KG1 (cell line): ENCODE data around the gene NBDY.
"Not testable (repeated sequence)": the region's sequence is repeated elsewhere in the genome, so short reads cannot be mapped to it uniquely, and the experiment has no call there.

ENCODE experiments used
- DNase-seq: peaks from one replicate; lab custom pipeline; 2025; lab: John Stamatoyannopoulos, UW

NBDY gene, protein sequence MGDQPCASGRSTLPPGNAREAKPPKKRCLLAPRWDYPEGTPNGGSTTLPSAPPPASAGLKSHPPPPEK

DNA sequence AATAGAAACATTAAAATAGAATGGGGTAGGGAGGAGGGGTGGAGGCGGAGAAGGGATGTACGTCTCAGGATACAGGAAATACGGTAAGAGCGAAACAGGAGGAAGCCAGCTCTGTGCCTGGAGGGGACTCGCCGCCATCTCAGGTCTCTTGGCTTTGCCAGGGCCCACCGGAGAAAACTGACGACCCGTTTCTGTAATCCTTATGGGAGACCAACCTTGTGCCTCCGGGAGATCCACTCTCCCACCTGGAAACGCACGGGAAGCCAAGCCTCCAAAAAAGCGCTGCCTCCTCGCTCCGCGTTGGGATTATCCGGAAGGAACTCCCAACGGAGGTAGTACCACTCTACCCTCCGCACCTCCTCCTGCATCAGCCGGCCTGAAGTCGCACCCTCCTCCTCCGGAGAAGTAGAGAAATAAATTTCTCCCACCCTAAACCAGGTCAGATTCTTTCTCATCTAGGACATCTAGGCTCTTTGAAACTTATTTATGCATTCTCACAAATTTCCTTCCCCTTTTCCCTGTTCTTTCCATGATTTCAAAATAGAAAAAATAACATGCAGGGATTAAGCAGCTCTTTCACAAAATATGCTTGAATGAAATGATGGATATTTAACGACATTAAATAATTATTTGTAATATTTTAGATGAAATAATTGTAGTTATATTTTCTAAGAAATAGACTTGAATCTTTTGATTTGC, at the start of gene NBDY:
Gene NBDY (plus strand): TSS at position 92 of the 699 bp plus-strand sequence. CDS start 111 bp downstream, at position 203.
- DNase-seq = no peak

DNA sequence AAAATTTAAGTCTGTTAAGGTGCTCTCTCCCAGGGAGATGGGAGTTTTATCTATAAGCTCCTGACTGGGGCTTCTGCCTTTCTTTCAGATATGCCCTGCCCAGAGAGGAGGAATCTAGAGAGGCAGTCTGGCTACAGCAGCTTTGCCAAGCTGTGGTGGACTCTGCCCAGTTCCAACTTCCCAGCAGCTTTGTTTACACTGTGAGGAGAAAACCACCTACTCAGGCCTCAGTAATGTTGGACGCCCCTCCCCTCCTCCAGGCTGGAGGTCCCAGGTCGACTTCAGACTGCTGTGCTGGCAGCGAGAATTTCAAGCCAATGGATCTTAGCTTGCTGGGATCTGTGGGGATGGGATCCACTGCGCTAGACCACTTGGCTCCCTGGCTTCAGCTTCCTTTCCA, 24.5 kb upstream of the NBDY start:
- not testable (repeated sequence) for DNase-seq

DNA sequence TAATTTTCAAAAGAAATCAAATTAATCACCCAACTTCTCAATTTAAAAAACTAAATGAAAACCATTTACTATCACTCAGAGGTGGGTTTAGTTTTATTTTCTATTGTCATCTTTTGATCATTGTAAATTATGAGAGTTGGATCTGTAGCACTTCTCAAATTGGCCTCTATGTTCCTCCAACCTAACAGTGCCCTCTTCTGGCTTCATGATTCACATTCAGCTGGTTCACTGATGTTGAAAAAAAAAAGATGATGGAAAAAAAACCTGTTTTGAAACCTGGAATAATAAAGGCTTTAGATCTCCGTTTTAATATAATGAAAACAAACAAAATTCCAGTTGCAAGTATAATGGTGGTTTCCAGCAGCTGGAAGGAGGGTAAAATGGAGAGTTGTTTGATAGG, 2.4 kb upstream of the NBDY start:
- peak; percentile 2 for DNase-seq

DNA sequence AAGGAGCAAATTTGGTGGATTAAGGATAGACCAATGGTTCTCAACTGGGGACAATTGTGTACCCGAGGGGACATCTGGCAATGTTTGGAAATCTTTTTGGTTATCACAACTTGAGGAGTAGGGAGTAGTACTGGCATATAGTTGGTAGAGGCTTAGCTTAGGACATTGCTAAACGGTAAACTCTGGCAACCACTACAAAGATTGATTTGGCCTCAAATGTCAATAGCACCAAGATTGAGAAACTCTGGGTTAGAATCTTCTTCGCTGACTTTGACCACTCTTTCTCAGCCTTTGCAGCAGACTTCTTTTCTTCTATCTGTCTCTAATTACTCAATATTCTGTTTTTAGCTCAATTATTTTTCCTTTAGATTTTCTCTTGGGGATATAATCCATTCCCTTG, 1.5 kb upstream of the NBDY start:
- DNase-seq = no peak

DNA sequence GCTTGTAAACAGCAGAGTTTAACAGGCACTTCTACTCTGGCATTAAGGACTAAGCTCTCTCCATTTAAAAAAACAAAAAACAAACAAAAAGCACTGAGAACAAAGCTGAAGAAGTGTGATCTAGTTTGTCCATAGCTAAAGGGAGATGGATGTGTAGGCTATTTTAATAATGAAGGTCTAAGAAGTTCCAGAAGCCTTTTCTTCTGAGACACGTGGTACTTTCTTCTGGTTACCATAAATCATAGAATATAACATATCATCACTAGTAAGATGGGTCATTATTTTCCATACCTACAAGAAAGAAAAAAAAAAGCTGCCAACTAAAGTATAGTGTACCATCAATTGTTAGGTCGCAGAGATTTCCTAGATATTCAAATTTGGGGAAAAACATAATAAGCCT, 722 bp upstream of the NBDY start:
- no peak for DNase-seq

DNA sequence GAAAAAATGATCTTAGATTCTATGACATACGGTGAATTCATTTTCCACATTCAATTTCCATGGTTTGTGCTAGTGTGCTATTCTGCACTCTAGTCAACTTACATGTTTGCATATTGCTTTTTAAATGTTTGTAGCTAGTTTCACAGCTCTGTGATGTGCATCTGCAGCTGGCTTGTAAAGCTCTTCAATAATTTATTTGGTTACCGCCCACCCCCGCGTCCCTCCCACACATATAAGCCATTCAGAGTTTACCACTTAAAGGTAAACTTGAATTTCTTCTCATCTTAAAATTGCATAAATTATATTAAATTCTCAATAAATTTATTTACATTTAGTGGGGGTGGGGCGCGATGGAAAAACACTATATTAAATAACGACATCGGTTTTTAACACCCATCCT, 291 bp upstream of the NBDY start:
- no peak for DNase-seq

DNA sequence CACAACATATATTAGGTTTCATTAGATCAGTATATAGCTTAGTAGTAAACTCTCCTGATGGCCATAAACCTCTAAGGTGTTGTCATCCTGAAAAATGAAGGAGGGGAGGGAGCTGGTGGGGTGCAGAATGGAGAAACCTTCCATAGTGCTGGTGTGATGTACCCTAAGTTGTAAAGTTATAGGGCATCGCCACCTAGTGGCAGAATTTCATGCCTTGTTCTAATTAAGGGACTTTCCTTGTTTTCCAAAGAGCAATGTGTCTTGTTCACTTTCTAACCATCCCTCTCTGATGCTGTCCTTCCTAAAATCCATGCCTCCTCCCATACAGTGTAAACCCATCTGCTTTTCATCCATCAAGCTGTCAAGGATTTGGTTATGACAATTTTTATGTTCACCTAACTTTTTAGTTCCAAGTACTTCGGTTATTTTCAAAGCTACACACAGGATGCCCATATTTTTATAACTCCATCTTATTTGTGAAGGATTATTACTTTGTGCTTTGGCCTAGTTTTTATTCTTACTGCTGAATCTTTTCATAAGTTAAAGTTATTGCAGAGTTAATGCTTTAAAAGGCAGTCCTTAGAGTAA, 4.5 kb downstream of the NBDY start:
- no peak for DNase-seq

DNA sequence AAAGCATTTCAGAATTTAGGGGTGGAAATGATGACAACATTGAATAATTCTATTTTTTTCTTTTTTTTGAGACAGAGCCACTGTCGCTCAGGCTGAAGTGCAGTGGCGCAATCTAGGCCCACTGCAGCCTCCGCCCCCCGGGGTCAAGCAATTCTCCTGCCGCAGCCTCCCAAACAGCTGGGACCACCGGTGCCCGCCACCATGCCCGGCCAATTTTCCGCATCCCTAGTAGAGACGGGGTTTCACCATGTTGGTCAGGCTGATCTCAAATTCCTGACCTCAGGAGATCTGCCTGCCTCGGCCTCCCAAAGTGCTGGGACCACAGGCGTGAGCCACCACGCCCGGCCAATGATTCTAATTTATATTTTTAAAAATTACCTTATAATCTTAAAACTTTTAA, 7.2 kb downstream of the NBDY start:
- no peak for DNase-seq

DNA sequence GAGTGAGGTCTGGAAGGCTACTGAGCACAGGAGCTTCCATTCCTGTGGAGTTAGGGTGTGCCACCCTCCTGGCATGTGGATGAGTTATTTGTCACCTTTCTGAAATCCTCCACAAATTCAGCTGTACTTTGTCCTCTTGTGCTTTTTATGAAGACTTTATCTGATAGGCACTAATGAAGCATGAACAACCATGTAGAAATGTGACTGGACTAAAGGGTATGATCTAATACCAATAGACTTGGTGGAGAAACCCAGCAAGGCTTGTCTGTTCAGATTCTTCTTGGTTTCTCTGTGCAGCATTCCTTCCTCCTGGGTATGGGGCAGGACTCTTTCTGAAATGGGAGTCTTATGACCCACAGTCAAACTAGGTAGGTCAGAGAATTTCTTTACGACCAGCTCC, 9.6 kb downstream of the NBDY start:
- DNase-seq = no peak

DNA sequence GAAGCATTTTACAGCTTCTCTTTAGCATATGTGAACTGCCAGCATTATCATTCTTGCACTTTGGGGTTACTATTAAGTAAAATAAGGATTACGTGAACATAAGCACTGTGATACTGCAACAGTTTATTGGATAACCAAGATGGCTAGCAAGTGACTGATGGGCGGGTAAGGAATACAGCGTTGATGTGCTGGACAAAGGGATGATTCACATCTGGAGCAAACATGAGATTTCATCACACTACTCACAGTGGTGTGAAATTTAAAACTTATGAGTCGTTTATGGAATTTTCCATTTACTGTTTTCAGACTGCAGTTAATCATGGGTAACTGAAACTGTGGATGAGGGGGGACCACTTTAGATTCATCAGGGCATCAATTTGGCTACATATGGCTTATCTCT, 16.0 kb downstream of the NBDY start:
- DNase-seq = no peak

DNA sequence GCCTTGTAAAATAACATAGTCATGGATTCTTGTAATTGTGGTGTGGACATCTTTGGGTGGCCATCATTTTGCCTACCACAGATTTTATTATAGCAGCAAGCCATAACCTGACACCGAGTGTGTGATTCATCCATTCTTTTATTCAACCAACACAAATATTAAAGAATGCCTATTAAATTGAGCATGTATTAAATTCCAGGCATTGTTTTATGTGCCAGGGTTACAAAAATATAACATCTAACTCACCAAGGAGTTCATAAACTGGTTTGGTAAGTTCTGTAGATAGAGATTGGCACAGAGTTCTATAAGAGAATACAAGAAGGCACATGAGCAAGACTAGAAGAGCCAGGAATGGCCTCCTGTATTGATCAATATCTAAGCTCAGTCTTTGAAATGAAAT, 18.0 kb downstream of the NBDY start:
- no peak for DNase-seq

DNA sequence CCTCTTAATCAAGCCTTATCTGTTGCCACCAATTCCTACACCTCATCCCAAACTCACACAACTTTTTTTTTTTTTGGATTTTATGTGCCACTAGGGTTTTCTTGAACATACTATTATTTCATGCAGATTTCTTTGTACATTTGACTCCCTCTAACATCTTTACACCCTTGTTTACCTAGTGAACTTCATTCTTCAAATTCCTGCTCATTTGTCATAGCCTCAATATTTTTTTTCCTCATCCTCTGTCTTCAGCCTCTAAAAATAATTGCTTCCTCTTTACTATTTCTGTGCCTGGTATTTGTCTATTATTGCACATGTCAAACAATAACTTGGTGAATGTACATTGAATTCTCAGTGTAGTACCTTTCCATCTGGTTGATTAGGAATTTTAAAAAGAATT, 22.0 kb downstream of the NBDY start:
- no peak for DNase-seq

DNA sequence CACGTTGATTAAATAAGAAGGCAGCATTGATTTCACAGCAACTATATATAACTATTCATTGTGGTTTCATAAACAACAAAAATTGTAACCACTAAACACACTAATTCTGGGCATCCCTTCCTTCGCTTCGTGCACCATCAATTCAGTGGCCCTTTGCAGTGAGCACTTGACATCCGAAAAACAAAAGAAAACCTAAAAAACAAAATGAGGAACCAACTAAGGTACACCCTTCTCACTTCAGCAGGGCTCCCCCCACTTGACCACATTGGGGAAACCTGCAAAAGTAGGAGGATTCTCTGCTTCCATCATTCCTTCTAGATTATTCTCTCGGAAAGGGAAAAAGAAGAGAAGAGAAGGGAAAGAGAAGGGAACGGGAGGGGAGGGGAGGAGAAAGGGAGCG, 28.3 kb downstream of the NBDY start:
- DNase-seq = no peak

DNA sequence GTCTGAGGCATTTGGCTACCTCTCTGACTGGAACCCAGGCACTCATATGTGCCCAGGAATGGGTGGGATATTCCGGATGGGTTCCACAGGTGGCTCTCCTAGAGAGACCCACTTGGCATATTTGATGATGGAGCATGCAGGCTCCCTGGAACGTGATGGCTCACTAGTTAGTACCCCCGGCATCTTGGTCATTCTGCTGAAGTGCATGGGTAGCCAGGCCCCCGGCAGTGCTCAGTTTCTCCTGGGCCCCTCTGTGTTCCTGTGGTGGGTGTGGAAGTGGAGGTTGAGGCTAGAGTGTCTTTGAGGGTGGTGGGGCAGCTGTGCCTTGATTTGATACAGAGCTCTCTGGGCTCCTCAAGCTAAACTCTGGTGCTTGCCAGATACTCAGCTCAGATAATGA, 29.4 kb downstream of the NBDY start:
- DNase-seq = no peak

DNA sequence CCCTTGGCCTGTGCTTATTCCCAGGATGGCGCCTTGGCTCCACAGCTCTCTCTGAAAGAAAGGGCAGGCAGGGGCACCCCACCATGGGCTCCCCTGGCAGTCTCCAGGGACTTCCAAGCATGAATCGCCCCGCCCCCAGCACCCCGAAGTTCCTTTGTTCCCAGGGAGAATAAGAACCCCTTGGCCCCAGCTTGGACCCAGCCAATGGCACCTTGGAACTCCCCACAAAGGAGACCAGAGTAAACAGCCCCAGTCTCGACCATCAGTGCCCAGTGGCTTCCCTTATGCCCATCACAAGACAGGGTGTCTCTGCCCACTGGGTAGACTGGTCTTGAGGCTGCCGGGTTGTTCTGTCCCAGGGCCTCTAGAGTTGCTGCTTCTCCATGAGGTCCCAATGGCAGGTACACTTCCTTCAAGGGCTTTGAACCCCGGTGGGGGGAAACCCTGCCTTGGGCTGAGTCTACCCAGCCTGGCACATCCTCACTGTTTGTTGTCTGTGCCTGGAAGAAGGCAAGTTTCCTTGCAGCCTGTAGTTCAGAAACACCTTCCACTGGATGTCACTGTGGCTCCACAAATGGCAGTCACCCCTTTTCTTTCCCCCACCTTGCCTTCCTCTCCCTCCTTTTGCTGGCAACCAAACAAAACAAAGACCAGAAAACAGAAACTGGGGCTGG, 30.8 kb downstream of the NBDY start:
- DNase-seq = no peak

DNA sequence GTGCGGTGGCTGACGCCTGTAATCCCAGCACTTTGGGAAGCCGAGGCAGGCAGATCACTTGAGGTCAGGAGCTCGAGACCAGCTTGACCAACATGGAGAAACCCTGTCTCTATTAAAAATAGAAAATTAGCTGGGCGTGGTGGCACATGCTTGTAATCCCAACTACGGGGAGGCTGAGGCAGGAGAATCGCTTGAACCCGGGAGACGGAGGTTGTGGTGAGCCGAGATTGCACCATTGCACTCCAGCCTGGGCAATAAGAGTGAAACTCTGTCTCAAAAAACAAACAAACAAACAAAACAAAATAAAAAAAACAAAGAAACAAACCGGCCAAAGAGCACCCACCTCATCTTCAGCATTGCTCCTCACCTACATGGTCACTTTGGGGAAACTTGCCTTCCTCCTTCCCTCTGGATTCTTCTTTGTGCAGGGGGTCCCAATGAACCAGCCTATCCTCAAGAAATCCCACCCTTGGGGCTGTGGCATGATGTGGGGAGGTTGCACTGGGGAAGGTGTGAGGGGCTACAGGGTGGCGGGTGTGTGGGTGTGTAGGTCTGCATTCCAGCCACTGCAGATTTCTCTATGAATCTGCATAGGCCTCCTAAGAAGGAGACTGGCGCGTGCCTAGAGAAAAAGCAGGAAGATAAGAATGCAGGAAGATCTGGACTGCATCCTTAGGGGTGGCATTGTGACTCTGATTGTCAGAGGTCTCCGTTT, 31.5 kb downstream of the NBDY start:
- not testable (repeated sequence) for DNase-seq

DNA sequence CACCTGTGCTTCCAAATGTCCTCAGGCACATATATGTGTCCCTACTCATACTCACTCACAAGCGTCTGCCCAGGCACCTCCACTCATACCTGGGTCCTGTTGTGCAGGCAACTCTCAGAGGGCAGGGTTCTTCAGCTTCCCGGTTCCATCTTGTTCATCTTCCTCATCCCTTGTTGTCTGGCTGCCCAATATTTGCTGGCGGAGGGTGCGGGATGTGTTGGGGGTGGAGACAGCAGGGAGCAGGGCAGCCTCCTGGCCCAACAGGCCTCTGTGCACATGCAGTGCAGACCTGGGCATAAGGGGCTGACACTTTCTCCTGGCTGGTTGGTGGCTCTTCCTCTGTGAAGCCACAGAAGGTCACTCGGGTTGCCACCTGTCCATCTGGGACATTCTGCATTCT, 32.1 kb downstream of the NBDY start:
- DNase-seq = no peak

DNA sequence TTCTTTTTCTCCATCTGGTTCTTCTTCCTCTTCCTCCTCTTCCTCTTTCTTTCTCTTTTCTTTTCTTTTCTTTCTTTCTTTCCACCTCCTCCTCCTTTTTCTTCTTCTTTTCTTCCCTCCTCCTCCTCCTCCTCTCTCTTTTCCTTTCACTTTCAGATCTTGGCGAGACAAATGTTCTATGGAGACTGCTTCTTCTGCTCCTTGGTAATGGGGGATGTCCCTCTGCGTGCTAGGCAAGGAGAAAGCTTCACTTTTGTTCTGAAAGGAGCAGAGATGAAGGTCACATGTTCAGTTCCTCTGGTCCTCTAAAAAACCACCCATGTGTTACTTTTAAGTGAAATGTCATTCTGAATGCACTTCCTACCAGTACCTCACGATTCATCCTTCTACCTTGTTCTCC, 33.2 kb downstream of the NBDY start:
- no peak for DNase-seq

DNA sequence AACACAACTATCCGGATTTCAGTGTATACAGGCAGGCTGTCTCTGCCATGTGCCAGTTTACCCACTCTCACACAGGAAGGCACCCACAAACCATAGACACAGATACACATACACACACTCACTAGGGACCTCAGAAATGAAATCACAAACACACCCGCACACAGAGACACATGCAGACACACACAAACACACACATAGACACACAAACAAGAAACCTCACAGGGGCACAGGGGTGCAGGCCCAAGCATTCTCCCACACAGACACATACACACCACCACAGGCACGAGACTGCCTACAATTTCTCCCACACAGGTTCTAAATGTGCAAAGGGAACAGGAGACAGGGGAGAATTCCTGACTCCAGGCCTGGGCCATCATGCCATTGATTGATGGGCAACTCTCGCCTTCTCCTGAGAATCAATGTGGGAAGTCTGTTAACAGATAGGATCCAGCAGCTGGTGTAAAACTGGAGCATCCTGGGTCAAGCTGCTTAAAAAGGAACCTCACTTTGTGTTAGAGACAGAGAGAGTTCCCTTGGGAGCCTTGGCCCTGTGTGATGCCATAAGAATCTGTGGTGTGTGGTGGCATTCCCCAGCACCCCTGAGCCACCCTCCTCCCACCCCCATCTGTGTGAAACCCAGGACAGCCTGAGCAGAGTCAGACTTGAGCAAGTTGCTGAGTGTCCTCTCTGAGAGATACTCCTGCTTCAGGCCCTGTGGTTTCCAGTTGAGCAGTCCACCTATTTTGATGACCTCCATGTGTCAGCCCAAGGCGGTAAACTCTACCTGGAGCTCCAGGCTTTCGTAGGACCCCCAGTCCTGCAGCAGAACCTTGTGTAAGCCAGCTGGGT, 33.9 kb downstream of the NBDY start:
- DNase-seq = no peak

DNA sequence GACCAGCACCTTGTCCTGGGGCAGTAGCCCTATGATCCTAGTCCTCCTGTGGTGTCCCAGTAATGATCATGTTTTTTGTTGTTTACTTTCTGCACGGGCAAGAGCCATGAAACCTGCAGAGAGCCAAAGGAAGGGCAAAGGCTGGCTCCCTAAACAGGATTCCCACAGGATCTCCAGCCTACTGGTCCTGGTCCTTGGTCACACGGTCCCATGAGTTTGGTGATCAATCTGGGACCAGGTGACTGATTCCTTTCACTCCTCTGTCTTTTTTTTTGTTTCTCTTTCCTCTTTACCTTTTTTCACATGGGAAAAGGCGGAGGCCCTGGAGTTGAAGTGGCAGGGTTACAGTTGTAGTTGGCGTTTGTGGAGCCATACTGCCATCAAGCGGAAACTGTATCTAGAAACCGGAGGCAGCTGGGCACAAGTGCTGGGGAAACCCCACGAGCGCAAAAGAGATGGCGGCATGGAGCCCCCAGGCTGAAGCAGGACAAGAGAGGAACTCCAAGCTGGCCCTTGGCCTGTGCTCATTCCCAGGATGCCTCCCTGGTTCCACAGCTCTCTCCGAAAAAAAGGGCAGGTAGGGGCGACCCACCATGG, 34.6 kb downstream of the NBDY start:
- DNase-seq = no peak
